Daoy (cell line): ENCODE measurements around the gene MSH5. TPM values are rescaled to one million over a fixed set of nuclear protein-coding genes. Genes with fewer than 3 reads are reported as not detected.
"Not testable (repeated sequence)": the region's sequence is repeated elsewhere in the genome, so short reads cannot be mapped to it uniquely, and the experiment has no call there.

Experiments used
- DNase-seq: peaks from one replicate; pipeline ENCODE4 v3.0.0-alpha.2; 2015; ENCODE audit warnings: low read depth
- total RNA-seq: library from RNA; depleted of rRNA; stranded (reverse); fragments of >200 nt; shearing (Covaris generic); gene quantifications from 2 replicates; pipeline ENCODE4 v1.2.3, GENCODE V29; 2014; rRNA removed

Gene MSH5
- total RNA-seq, 1 experiment from 2014 or later = 19.9 TPM

DNA sequence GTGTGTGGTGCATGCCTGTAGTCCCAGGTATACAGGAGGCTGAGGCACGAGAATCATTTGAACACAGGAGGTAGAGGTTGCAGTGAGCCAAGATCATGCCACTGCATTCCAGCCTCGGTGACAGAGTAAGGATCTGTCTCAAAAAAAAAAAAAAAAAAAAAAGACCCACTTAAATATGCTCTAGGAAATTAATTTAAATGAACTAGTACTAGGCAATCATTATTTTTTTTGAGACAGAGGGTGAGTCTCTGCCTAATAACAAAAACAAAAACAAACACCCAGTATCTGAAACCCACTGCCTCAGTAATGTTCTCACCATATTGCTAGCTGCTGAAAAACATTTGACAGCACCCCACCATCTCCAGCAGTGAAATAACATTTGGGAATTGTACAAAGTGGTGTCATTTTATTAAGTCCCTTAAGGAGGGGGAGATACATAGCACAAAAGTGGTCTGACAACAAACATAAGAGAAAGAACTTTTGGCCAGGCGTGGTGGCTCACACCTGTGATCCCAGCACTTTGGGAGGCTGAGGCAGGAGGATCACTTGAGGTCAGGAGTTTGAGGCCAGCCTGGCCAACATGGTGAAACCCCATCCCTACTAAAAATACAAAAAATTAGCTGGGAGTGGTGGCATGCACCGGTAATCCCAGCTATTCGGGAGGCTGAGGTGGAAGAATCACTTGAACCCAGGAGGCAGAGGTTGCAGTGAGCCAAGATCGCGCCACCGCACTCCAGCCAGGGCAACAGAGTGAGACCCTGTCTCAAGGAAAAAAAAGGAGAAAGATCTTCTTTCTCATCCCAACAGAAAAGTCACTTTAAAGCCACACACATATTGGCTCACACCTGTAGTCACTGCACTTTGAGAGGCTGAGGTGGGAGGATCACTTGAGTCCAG, 61.5 kb downstream of the MSH5 start:
- DNase-seq = not testable (repeated sequence)

- no peak for DNase-seq
These were observed 66.2 kb downstream of the MSH5 start for GRCh38 chr6:31805939-31806469.

DNA sequence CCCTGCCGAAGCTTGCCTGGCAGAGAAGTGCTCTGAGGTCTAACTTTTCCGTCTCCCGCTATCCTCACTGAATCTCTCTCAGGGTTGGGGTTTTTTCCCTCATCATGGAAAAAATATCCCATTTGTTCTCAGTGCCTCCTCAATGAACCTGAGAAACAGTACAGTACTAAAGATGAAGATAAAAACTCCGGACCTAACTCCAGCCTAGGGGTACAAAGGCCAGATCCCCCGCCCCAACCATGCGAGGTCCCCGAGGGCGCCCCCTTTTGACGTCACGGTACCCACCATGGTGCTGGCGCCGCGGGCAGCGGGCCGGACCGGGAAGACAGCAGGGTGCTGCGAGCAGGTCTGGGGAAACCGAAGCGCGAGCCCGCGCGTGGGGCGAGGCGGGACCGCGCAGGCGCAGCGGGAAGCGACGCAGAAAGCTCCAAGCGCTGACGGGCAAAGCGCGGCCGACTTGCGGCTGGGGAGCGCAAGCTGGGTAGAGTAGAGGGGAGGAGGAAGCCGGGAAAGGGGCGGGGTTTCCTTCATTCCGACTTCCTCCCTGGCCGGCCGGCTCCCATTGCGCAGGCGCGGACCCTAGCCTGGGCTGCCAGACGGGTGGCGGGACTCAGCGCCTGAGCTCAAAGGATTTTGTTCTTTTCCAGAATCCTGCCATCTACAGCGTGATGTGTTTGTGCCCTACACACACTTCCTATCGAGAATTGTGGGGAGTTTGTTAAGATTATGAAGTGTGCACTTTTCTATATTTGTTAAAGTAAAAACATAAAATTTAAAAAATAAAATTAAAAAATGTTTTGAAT, 66.9 kb downstream of the MSH5 start, which contains the start of gene LSM2:
TSS of gene LSM2 (minus strand) at position 497 of the 803 bp plus-strand sequence. CDS start at position 288, 209 bp downstream.
- peak; percentile 99 for DNase-seq

DNA sequence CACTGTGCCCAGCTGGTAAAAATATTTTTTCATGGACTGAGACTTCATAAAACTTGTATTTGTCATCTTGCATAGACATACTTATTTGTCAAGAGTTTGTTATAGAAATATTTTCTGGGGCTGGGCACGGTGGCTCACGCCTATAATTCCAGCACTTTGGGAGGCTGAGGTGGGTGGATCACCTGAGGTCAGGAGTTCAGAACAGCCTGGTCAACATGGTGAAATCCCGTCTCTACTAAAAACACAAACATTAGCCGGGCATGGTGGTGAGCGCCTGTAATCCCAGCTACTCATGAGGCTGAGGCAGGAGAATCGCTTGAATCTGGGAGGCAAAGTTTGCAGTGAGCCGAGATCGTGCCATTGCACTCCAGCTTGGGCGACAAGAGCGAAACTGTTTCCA, 68.8 kb downstream of the MSH5 start:
- DNase-seq = not testable (repeated sequence)

DNA sequence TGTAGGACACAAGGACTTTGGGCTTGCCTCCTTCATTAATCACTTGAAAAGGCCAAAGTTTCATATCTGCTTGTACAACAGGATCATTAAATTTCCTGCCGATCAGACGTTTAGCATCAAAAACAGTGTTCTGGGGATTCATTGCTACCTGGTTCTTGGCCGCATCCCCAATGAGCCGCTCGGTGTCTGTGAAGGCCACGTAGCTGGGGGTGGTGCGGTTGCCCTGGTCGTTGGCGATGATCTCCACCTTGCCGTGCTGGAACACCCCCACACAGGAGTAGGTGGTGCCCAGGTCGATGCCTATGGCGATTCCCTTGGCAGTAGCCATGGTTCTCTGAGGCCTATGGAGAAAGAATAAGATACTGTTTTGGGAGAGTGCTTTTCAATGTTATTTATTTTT, 71.8 kb downstream of the MSH5 start:
- no peak for DNase-seq

Other genes with a start within 250 kb of the MSH5 start
- 24.9 and 27.3 TPM in 2 replicates for gene MICB, start 241.9 kb upstream of the MSH5 start, total RNA-seq
- gene MCCD1, start 211.0 kb upstream of the MSH5 start, total RNA-seq = not detected in 2 replicates
- gene DDX39B, start 198.0 kb upstream of the MSH5 start, total RNA-seq = 678 and 762 TPM in 2 replicates
- 1.5 TPM in 1 of 2 replicates, not detected in the other for gene ATP6V1G2, start 193.4 kb upstream of the MSH5 start, total RNA-seq
- gene NFKBIL1, start 192.4 kb upstream of the MSH5 start, total RNA-seq = 16.2 and 21.5 TPM in 2 replicates
- 0.11 TPM in 1 of 2 replicates, not detected in the other for gene LTA, start 167.7 kb upstream of the MSH5 start, total RNA-seq
- gene TNF, start 164.4 kb upstream of the MSH5 start, total RNA-seq = 1.4 and 4.0 TPM in 2 replicates
- 2.1 TPM in 1 of 2 replicates, not detected in the other for gene LTB, start 157.6 kb upstream of the MSH5 start, total RNA-seq
- gene LST1, start 153.7 kb upstream of the MSH5 start, total RNA-seq = 0.09 and 3.5 TPM in 2 replicates
- gene NCR3, start 147.0 kb upstream of the MSH5 start, total RNA-seq = not detected in 2 replicates
- not detected in 2 replicates for gene AIF1, start 124.8 kb upstream of the MSH5 start, total RNA-seq
- gene PRRC2A, start 119.3 kb upstream of the MSH5 start, total RNA-seq = 50.1 and 51.9 TPM in 2 replicates
- gene BAG6, start 87.3 kb upstream of the MSH5 start, total RNA-seq = 256 and 287 TPM in 2 replicates
- 0.18 and 1.4 TPM in 2 replicates for gene APOM, start 84.1 kb upstream of the MSH5 start, total RNA-seq
- gene C6orf47, start 79.2 kb upstream of the MSH5 start, total RNA-seq = 15.9 and 18.0 TPM in 2 replicates
- gene GPANK1, start 75.0 kb upstream of the MSH5 start, total RNA-seq = 32.9 and 40.2 TPM in 2 replicates
- gene CSNK2B, start 73.9 kb upstream of the MSH5 start, total RNA-seq = 328 and 376 TPM in 2 replicates
- gene LY6G5B, start 70.0 kb upstream of the MSH5 start, total RNA-seq = 0.91 and 6.3 TPM in 2 replicates
- 1.8 TPM in 1 of 2 replicates, not detected in the other for gene LY6G5C, start 58.9 kb upstream of the MSH5 start, total RNA-seq
- gene ABHD16A, start 36.7 kb upstream of the MSH5 start, total RNA-seq = 55.2 and 64.4 TPM in 2 replicates
- not detected in 2 replicates for gene LY6G6F, start 33.1 kb upstream of the MSH5 start, total RNA-seq
- not detected in 2 replicates for gene LY6G6D, start 24.7 kb upstream of the MSH5 start, total RNA-seq
- gene LY6G6C, start 18.3 kb upstream of the MSH5 start, total RNA-seq = not detected in 2 replicates
- not detected in 2 replicates for gene MPIG6B, start 16.6 kb upstream of the MSH5 start, total RNA-seq
- gene DDAH2, start 10.7 kb upstream of the MSH5 start, total RNA-seq = 46.1 and 55.6 TPM in 2 replicates
- 1,198 and 1,241 TPM in 2 replicates for gene CLIC1, start 3.5 kb upstream of the MSH5 start, total RNA-seq
- 0.27 and 1.6 TPM in 2 replicates for gene SAPCD1, start 22.7 kb downstream of the MSH5 start, total RNA-seq
- gene VWA7, start 37.3 kb downstream of the MSH5 start, total RNA-seq = 0.34 TPM in 1 of 2 replicates, not detected in the other
- gene VARS1, start 55.7 kb downstream of the MSH5 start, total RNA-seq = 77.3 and 80.3 TPM in 2 replicates
- gene LSM2, start 67.0 kb downstream of the MSH5 start, total RNA-seq = 91.8 and 146 TPM in 2 replicates
- 0.12 and 0.80 TPM in 2 replicates for gene HSPA1L, start 75.3 kb downstream of the MSH5 start, total RNA-seq
- 148 and 171 TPM in 2 replicates for gene HSPA1A, start 75.5 kb downstream of the MSH5 start, total RNA-seq
- 194 and 206 TPM in 2 replicates for gene HSPA1B, start 87.7 kb downstream of the MSH5 start, total RNA-seq
- 46.6 and 51.0 TPM in 2 replicates for gene NEU1, start 122.8 kb downstream of the MSH5 start, total RNA-seq
- not detected in 2 replicates for gene SLC44A4, start 139.0 kb downstream of the MSH5 start, total RNA-seq
- 72.8 and 80.6 TPM in 2 replicates for gene EHMT2, start 157.7 kb downstream of the MSH5 start, total RNA-seq
- 7.5 and 9.8 TPM in 2 replicates for gene ZBTB12, start 162.1 kb downstream of the MSH5 start, total RNA-seq
- 0.24 and 1.5 TPM in 2 replicates for gene C2, start 187.7 kb downstream of the MSH5 start, total RNA-seq
- gene CFB, start 206.1 kb downstream of the MSH5 start, total RNA-seq = 0.18 and 0.86 TPM in 2 replicates
- gene NELFE, start 219.0 kb downstream of the MSH5 start, total RNA-seq = 180 and 195 TPM in 2 replicates
- gene SKIC2, start 219.2 kb downstream of the MSH5 start, total RNA-seq = 59.7 and 62.5 TPM in 2 replicates
- 24.3 and 26.0 TPM in 2 replicates for gene DXO, start 232.1 kb downstream of the MSH5 start, total RNA-seq
- gene C4A, start 242.1 kb downstream of the MSH5 start, total RNA-seq = 0.27 and 3.2 TPM in 2 replicates